ENCODE results near the gene LUZP2.

LUZP2 gene

GRCh38 chr11:24531528-24531927, 34.7 kb downstream of the LUZP2 start:
- TF ChIP-seq ISL1 (CRISPR knock-in tag; IDR thresholded peaks at IDR 0.05) (0 out of 2 replicates have a peak, but pooled peaks have one; percentile 22), PATZ1 (CRISPR knock-in tag; IDR thresholded peaks at IDR 0.05; ENCODE audit: borderline replicate concordance) (no peak)
- ATAC-seq, result no peak

DNA sequence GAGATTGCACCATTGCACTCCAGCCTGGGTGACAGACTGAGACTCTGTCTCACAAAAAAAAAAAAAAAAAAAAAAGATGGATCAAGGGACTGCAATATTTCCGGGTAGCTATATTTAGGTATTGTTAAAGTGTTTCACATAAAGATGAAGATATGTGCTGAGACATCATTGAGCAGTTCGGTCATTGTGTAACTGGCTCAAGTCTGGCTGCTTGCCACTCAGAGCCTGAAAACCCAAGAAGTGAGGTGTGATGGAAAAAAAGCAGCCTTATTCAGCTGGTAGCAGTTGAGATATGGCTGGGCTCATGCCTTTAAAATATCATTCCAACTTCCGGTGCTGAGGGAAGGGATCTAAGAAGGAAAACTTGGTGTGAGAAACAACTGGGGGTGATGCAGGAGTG, 46.9 kb downstream of the LUZP2 start:
- no peak for ATAC-seq
- no peak for TF ChIP-seq TOX (CRISPR knock-in tag; IDR thresholded peaks at IDR 0.05; ENCODE audit: borderline replicate concordance)
- no peak for TF ChIP-seq ZC3H10 (CRISPR knock-in tag; IDR thresholded peaks at IDR 0.05)
- TF ChIP-seq ARNTL (CRISPR knock-in tag; IDR thresholded peaks at IDR 0.05; ENCODE audit: borderline replicate concordance, low read depth), result no peak
- no peak for TF ChIP-seq ZNF8 (CRISPR knock-in tag; IDR thresholded peaks at IDR 0.05)

- ATAC-seq, result no peak
Measured at GRCh38 chr11:24556693-24557092, 59.8 kb downstream of the LUZP2 start.

DNA sequence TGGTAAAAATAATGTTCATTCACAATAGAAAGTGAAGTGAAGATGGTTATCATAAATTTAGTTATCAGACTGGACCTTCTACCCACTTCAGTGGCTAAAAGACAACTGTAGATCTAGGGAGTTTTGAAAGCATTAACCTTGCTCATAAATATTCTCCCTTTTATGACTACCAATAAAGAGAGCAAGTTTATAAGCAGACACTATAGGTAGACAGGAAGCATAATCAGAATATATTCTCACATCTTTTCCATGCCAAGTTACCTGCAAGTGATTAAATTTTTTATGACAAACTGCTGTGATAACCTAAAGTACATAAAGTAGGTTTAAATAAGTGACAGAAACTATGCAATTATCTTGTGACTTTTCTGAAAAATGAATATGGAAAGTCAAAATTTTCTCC, 62.5 kb downstream of the LUZP2 start:
- TF ChIP-seq ZFP3 (CRISPR knock-in tag; IDR thresholded peaks at IDR 0.05) (no peak), CSDC2 (CRISPR knock-in tag; IDR thresholded peaks at IDR 0.05) (no peak), ARNTL (CRISPR knock-in tag; IDR thresholded peaks at IDR 0.05; ENCODE audit: borderline replicate concordance, low read depth) (no peak), TOX (CRISPR knock-in tag; IDR thresholded peaks at IDR 0.05; ENCODE audit: borderline replicate concordance) (no peak)
- ATAC-seq, result no peak

More at GRCh38 chr11:24556693-24557092, 59.8 kb downstream of the LUZP2 start:
- TF ChIP-seq PPARA (CRISPR knock-in tag; IDR thresholded peaks at IDR 0.05; ENCODE audit: borderline replicate concordance) (no peak), ZFP3 (CRISPR knock-in tag; IDR thresholded peaks at IDR 0.05) (no peak), CSRNP3 (CRISPR knock-in tag; IDR thresholded peaks at IDR 0.05) (no peak), ESRRG (CRISPR knock-in tag; IDR thresholded peaks at IDR 0.05) (no peak), ARNTL (CRISPR knock-in tag; IDR thresholded peaks at IDR 0.05; ENCODE audit: borderline replicate concordance, low read depth) (no peak), BACH2 (CRISPR knock-in tag; IDR thresholded peaks at IDR 0.05; ENCODE audit: borderline replicate concordance) (no peak)
- TF ChIP-seq, protein P1, sequence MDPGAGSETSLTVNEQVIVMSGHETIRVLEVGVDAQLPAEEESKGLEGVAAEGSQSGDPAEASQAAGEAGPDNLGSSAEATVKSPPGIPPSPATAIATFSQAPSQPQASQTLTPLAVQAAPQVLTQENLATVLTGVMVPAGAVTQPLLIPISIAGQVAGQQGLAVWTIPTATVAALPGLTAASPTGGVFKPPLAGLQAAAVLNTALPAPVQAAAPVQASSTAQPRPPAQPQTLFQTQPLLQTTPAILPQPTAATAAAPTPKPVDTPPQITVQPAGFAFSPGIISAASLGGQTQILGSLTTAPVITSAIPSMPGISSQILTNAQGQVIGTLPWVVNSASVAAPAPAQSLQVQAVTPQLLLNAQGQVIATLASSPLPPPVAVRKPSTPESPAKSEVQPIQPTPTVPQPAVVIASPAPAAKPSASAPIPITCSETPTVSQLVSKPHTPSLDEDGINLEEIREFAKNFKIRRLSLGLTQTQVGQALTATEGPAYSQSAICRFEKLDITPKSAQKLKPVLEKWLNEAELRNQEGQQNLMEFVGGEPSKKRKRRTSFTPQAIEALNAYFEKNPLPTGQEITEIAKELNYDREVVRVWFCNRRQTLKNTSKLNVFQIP (CRISPR knock-in tag; IDR thresholded peaks at IDR 0.05; ENCODE audit: borderline replicate concordance, low read depth), result no peak

DNA sequence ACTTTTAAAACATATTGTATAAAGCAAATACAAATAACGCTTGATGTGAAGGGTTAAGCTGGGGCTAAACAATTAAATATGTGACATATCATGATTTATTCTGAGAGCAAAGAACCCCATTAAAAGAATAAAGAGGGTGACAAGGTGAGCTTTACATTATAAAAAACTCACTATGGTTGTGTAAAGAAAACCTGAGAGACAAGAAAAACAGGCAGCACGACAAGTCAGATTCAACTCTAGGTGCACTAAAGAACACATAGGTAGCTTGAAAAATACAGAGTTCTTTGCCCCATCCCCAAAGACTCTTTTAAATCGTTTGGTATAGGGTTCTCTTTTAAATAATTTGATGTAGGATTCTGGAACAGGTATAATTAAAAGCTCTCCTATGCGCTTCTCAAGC, 63.5 kb downstream of the LUZP2 start:
- TF ChIP-seq PPARA (CRISPR knock-in tag; IDR thresholded peaks at IDR 0.05; ENCODE audit: borderline replicate concordance) (no peak), CSRNP3 (CRISPR knock-in tag; IDR thresholded peaks at IDR 0.05) (no peak), ZFP3 (CRISPR knock-in tag; IDR thresholded peaks at IDR 0.05) (no peak), TCF4 (CRISPR knock-in tag; IDR thresholded peaks at IDR 0.05; ENCODE audit: borderline replicate concordance) (no peak), ZC3H10 (CRISPR knock-in tag; IDR thresholded peaks at IDR 0.05) (no peak), ISL1 (CRISPR knock-in tag; IDR thresholded peaks at IDR 0.05) (no peak), OSR1 (CRISPR knock-in tag; IDR thresholded peaks at IDR 0.05) (no peak), CSDC2 (CRISPR knock-in tag; IDR thresholded peaks at IDR 0.05) (no peak), TSHZ2 (CRISPR knock-in tag; IDR thresholded peaks at IDR 0.05) (no peak), CREB5 (CRISPR knock-in tag; IDR thresholded peaks at IDR 0.05; ENCODE audit: low read depth) (no peak), SNAI2 (CRISPR knock-in tag; IDR thresholded peaks at IDR 0.05) (no peak), BACH2 (CRISPR knock-in tag; IDR thresholded peaks at IDR 0.05; ENCODE audit: borderline replicate concordance) (no peak), TOX (CRISPR knock-in tag; IDR thresholded peaks at IDR 0.05; ENCODE audit: borderline replicate concordance) (no peak), ZNF8 (CRISPR knock-in tag; IDR thresholded peaks at IDR 0.05) (no peak), ESRRG (CRISPR knock-in tag; IDR thresholded peaks at IDR 0.05) (no peak)
- TF ChIP-seq, protein P1 (CRISPR knock-in tag; IDR thresholded peaks at IDR 0.05; ENCODE audit: borderline replicate concordance, low read depth), result no peak
- ATAC-seq, result no peak
